GM19043 (cell line): ENCODE measurements around the gene BTBD2.
"Not testable (repeated sequence)": the region's sequence is repeated elsewhere in the genome, so short reads cannot be mapped to it uniquely, and the experiment has no call there.

Experiments used
- ATAC-seq: cut with Tn5 transposase; IDR thresholded peaks from one replicate; pipeline ENCODE4 v1.9.1; 2021; ENCODE audit warnings: low read depth; ENCODE audit not compliant: unreplicated experiment

The BTBD2 gene

DNA sequence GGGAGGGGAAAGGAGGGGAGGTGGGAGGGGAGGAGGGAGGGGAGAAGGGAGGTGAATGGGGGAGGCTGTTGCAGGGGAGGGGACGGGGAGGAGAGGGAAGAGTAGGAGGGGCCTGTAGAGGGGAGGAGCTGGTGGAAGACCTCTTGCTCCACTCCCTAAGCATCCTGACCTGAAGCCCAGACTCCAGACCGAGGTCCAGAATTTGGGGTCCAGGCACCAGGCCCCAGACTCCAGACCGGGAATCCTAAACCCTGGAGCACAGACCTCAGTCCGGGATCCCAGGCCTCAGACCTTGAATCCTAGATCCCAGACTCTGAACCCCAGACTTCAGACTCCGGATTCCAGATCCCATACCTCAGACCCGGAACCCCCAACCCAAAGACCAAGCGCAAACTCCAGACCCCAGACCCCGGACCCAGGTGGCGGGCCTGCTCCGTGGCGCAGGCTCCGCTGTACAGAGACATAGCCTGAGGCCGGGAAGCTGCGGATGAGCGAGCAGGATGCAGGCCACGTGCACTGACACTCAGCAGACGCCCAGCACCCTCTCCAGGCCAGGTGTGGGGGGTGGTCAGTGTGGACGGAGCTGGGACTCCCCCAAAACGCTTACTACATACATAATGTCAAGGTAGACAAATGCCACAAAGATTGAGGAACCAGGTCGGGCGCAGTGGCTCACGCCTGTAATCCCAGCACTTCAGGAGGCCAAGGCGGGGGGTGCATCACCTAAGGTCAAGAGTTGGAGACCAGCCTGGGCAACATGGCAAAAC, 710 bp upstream of the BTBD2 start:
- no peak for ATAC-seq

DNA sequence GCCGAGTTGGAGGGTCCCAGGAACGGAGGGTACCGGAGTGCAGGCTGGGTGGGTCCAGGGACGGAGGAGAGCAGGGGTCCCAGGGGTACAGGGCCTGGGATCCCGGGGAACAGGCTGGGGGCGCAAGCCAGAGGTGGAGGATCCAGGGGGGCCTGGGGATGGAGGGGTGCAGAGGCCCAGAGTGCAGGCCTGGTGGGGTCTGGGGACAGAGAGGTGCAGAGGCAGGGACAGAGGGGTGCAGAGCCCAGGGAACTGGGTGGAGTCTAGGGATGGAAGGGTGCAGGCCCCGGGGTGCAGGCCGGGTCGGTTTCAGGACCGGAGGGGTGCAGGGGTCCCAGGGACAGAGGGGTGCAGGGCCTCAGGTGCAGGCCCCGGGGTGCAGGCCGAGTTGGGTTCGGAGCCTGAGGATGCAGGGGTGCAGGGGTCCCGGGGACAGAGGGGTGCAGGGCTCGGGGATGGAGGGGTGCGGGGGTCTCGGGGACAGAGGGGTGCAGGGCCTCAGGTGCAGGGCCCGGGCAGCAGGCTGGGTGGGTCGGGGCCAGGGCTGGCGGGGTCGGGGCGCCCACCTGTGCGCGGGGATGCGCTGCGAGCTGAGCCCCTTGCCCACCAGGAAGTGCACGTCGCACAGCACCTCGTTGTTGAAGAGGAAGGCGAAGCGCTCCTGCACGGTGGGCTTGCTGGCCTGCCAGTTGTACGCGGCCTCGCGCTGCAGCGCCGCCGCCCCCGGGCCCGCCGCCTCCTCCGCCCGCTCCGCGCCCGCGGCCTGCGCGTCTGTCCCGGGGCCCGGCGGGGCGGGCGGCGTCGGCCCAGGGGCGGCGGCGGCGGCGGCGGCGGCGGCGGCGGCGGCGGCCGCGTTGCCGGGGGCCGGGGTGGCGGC, 545 bp downstream of the BTBD2 start:
- no peak for ATAC-seq

DNA sequence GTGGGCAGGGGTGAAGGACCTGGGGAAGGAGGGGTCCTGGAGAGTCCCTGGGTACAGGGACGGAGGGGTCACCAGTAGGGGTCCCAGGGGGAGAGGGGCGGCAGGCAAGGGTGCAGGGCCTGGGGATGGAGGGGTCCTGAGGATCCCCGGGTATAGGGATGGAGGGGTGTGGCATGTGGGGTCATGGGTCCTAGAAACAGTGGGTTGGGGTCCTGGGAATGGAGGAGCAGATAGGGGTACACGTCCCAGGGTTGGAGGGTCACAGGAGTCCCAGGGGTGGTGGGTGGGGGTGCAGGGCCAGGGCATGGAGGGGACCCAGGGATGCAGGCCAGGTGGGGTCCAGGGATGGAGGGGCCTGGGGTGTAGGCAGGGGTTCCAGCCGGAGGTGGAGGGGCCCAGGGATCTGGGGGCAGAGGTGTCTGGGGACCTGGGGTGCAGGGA, 1.4 kb downstream of the BTBD2 start:
- ATAC-seq, result no peak

DNA sequence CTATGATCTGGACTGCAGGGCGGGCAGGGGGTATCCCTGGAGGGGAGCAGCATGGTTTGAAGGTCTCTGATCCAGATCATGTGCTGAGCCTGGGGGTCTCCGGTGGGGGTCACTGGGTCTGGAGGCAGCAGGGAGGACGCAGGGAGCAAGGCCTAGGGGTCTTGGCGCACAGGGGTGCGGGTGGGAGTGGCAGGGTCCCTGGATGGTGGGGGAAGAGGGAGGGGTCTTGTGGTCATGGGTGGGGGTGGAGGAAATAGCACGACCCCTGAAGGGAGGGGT, 1.9 kb downstream of the BTBD2 start:
- ATAC-seq, result no peak

DNA sequence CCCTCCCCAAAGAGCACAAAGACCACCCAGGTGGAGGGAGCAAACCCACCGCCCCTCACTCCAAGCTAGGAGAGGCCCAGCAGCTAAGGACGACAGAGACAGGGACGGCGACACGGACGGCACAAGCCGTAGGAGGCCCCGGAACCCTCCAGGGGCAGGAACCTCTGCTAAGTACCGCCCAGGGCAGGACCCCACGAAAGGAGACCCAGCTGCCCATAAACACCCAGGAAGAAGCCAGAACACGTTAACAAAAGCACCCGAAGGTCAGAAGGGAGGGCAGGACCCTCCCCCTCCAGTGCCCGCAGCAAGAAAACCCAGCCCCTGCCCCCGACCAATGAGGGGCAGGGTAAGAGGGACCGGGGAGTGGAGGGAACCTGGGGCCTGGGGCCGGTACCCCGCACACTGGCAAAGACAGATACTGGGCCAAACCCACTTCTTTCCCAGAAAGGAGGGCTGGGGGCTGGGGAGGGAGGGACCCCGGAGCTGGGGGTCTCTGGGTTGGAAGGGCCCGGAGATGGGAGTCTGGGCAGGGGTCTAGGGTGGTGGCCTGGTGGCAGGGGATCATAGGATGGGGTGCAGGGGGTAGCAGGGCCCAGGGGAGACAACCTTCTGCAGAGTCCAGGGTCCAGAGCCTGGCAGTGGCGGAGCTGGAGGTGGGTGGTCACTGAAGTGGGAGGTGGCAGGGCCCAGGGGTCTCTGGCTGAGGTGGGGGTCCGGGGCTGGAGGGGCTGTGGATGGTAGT, 2.4 kb downstream of the BTBD2 start:
- no peak for ATAC-seq

DNA sequence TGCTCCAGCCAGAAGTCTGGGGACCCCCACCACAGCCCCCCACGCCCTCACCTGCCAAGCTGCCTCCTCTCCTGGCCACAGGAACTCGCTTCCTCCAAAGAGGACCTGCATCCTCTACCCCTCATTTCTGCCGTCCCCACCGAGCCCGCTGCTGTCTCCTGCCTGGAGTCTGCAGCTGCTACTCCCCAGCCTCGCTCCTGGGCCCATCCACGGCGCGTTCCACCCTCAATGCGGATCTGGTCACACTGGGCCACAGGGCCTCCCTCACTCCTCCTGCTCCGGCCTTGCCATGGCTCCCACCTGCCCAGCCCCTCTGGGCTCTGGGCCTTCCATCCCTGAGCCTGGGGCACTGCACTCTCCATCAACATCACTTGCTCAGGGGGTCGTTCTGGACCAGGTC, 4.3 kb downstream of the BTBD2 start:
- ATAC-seq, result no peak

DNA sequence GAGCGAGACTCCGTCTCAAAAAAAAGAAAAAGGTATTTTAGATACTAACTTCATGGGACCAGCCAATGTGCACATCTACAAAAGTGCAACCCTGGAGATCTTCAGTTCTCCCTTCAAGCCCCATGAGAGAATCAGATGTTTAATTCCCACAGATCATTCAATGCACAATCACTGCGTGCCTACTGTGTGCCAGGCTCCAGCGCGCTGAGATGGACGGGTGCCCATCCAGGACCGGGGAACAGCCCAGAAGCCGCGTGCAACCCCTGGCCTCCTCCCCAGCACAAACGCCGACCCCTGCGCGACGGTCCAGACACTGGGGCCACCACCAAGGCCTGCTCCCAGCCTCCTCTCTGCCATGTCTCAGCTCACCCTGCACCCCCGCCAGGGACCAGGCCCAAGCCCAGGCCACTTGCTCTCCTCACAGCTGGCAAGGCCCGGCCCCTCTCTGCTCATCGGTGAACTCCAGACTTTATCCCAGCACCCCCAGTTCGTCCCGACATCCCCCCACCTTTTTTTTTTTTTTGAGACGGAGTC, 5.3 kb downstream of the BTBD2 start:
- ATAC-seq, result no peak

DNA sequence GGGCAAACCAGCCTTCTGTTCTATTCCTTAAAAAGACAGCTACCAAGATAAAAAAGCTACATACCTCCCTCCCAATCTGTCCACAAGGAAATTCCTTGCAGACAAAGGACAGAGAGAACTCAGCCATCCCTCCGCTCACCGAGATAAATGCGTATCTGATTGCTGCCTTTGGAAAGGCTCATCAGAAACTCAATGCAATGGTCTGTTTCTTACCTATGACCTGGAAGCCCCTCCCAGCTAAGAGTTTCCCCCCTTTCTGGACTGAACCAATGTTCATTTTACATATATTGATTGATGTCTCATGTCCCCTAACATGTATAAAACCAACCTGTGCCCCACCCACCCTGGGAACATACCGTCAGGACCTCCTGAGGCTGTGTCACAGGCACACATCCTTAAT, 11.6 kb downstream of the BTBD2 start:
- no peak for ATAC-seq

DNA sequence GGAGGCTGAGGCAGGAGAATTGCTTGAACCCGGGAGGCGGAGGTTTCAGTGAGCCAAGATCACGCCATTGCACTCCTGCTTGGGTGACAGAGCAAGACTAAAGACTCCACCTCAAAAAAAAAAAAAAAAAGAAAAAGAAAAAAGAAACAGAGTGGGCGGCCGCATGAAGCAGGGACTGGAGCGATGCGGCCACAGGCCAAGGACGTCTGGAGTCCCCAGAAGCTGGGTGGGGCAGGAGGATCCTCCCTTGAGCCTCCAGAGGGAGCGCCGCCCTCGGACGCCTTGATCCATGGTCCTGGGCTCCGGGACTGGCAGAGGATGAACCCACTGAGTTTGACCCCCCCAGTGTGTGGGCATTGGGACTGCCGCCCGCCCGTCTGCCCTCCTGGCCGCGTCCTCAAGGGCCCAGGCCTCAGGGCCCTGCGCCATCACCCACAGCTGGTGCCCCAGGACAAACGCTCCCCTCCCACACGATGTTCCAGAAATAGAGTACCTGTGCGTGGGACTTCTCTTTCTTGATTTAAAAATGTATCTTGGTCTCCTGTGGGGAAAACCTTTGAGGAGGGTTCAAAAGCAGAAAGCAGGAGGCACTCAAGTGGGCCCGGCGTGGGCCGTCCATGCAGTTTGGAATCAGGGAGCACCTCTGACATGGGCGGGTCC, 15.5 kb downstream of the BTBD2 start:
- ATAC-seq, result no peak

DNA sequence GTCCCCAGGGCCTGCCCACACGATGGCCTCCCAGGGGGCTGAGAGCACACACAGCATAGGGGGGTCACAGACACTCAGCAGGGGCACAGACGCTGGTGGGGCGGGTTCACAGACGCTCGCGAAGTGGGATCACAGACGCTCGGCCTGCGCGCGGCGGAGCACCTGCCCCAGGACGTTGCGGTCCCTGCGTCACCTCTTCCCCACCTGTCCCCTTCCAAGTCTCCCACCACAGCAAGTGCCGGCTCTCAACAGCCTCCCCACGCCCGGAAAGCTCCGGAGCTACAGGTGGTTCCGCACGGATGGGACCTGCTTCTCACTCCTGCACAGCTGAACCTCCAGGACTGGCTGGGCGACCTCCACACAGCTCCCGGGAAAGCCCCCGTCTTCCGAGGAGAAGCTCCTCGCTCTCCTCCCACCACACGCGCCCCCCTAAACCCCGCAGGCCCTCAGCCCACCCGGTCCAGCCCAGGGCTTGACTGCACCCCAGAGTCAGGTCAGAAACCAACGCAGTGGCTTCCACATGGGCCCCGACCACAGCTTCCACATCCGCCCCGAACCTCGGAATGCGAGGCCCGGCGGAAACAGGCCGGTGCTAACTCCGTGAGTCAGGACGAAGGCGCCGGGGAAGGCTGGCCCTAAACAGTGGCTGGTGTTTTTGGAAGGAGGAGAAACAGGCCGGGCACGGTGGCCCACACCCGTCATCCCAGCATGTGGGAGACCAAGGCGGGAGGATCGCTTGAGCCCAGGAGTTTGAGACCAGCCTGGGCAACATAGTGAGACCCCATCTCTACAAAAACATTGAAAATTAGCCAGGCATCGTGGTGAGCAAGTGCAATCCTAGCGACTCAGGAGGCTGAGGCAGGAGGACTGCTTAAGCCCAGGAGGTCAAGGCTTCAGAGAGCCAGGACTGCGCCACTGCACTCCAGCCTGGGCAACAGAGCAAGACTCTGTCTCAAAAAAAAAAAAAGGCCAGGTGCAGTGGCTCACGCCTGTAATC, 16.5 kb downstream of the BTBD2 start:
- ATAC-seq, result no peak

DNA sequence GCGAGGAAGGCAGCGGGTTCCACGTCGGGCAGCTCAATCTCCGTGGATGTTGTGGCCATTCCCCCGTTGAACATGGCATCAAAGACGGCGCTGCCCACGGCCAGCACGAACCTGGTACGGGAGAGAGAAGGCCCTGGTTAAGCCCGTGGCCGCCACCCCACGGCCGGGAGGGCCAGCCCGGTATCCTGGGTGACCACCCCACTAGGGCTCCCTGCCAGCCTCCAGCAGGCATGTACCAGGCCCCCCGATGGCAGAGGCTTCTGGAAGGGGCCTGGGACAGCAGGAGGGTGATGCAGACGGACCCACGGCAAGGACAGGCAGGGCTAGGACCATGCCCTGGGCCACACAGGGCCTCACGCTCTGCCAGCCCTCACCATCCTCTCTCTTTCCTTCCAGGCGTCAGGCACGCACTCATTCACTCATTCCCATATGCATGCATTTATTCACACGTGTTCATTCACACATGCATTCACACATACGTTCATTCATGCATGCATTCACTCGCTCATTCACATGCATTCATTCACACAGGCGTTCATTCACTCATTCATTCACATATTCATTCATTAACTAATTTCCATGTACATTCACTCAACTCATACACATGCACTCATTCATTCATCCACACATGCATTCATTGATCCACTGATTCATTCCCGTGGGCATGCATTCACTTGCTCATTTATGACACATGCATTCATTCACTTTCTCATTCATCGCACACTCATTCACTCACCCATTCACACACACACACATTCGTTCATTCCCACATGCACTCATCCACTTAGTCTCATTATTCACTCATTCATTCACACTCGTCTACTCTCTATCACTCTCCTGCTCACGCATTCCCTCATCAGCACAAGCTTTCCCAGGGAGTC, 17.9 kb downstream of the BTBD2 start:
- no peak for ATAC-seq

DNA sequence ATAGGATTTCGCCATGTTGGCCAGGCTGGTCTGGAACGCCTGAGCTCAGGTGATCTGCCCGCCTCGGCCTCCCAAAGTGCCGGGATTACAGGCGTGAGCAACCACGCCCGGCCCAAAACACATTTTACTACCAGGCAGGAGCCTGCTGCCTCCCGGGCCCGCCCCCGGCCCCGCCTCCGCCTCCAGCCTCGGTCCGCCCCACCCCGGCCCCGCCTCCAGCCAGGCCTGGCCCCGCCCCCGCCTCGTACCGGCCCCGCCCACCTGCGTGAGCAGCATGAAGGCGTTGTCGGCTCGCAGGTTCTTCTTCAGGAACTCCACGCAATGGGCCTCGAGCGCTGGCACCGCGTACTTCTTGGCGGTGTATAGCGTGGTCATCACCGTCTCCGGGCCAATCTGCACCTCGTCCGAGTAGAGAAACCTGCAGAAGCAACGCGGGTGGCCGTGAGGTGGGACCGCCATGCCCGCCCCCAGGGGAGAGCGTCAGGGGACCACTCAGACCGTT, 22.7 kb downstream of the BTBD2 start:
- ATAC-seq, result no peak

DNA sequence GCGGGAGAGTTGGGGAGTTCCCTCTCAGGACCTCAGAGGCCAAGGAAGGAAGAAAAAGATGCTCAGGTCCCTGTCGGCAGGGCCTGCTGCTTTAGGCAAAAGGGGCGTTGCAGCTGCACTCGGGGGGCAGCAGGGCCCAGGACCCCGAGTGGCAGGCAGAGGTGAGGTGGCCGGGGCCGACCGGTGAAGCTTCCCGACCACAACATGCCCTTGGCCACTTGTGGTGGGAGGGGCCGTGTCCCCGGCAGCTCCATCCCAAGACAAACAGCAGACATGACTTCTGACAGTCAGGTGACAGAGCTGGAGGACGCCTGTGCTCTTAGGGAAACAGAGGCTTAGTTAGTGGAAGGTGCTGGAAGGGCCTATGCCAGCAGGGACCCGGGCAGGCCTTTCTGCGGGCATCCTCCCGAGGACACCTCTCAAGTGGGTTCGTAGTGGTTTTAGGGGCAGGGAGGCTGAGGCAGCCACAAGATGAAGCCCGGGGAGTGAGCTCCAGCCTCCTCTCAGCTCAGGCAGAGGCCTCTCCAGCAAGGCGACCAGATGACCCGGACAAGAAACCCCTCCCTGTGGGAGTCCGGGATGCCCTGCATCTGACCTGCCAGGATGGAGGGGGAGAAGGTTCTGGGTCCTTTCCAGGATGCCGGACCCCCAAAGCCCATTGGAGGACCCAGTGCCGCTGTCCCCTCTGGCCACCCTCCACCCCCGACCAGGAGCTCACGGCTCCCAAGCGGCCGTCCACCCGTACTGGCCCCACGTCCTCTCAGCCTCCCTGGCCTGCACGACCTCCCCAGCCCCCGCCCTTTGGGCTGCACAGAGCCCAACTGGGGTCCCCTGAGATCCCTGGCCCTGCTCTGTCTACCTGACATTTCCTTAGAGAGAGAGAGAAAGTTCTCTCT, 24.2 kb downstream of the BTBD2 start:
- no peak for ATAC-seq

DNA sequence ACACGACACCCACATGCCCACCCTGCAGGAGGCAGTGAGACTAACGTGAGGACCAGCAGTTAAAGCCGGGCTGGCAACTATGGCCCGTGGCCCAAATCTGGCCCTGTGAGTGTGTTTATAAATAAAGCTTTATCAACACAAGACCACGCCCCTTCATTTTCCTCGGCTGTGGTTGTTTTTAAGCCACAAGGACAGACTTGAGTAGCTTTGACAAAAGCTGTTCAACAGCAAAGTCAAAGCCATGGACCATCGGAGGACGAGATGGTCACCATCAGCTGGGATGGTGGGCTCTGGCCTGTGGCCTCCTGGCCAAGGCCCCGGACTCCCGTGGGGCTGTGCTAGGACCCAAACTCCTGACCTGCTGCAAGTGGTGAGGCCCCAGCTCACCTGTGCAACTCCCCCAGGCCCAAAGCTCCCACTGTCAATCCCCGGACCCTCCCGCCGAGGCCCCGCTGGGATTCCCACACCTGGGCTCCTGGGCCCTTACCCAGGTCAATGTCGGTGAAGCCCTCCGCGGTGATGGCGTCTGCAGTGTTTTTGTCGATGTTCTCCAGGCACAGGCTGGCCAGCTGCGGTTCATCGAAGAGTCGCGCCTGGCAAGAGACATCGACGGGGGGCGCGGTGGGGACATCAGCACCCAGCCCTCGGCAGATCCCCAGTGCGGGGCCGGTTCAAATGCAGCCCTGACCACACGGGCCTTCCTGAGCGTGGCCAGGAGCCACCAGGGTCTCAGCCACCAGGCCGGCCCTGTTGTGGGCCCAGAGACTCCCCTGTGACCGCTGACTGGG, 25.1 kb downstream of the BTBD2 start:
- ATAC-seq, result no peak

DNA sequence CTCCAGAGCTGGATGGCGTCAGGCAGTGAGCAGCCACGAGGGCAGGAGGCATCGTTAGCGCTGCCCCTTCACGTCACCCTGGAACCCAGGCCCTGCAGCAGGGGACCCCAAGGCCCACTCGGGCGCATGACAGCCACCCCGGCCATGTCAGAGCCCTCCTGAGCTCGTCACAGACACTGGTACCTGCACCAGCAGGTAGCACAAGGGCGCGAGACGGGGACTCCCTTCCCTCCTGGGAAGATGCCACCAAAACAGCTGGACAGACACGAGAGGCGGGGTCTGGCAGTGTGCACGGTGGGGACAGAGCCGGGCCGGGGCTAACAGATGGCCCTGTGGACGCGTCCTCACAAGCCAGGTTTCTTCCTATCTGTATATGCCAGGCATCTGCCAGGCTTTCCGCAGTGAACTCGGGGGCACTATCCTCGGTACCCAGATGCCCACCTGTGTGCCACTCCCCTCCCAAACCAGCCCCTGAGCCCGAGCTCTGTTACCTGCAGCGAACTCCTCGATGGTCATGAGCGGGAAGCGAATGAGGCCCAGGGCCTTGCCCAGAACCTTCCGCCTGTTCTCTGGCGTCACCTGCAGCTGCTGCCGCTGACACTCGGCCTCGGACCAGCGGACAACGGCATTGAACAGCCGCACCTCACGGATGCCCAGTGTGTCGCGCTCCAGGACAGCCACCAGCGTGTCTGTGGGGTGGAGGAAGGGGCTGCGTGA, 25.8 kb downstream of the BTBD2 start:
- ATAC-seq, result no peak

DNA sequence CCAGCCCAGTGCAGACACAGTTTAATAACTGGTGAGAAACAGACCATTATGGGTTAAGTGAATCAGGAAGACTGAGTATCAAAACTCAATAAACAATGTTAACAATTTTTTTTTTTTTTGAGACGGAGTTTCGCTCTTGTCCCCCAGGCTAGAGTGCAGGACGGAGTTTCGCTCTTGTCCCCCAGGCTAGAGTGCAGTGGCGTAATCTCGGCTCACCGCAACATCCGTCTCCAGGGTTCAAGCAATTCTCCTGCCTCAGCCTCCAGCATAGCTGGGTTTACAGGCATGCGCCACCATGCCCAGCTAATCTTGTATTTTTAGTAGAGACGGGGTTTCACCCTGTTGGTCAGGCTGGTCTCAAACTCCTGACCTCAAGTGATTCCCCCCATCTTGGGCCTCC, 27.1 kb downstream of the BTBD2 start:
- ATAC-seq, result not testable (repeated sequence)
